Liver (tissue), 9 donors: ENCODE measurements around the gene MYB. TPM values are rescaled to one million over a fixed set of nuclear protein-coding genes. Genes with fewer than 3 reads are reported as not detected.

Experiments
- DNase-seq: peaks from one replicate; pipeline ENCODE4 v3.0.0-alpha.2; 2017; ENCODE audit warnings: low spot score
- H3K27ac ChIP-seq, 2 donors: one replicate each; pipeline ENCODE4 v1.7.0; 2013; ENCODE audit warnings: inconsistent platforms in 2 of 2, low read length in 2 of 2, control low read depth in 1 of 2, low read depth in 1 of 2, mild to moderate bottlenecking in 1 of 2
- H3K27me3 ChIP-seq, 4 donors: one replicate each; pipeline versions ENCODE4 v1.6.1 to v1.7.0; 2013; ENCODE audit warnings: low read length in 3 of 4, inconsistent platforms in 1 of 4, mild to moderate bottlenecking in 1 of 4, moderate library complexity in 1 of 4; ENCODE audit not compliant: control insufficient read depth in 4 of 4, insufficient read depth in 4 of 4
- H3K36me3 ChIP-seq, 4 donors: one replicate each; pipeline versions ENCODE4 v1.6.1 to v1.7.0; 2013; ENCODE audit warnings: low read length in 3 of 4, mild to moderate bottlenecking in 3 of 4, low read depth in 1 of 4, moderate library complexity in 1 of 4; ENCODE audit not compliant: control insufficient read depth in 4 of 4, insufficient read depth in 3 of 4
- H3K4me1 ChIP-seq, 4 donors: one replicate each; pipeline versions ENCODE4 v1.6.1 to v1.7.0; 2013; ENCODE audit warnings: low read length in 3 of 4, mild to moderate bottlenecking in 3 of 4, moderate library complexity in 1 of 4; ENCODE audit not compliant: control insufficient read depth in 4 of 4, insufficient read depth in 4 of 4
- H3K4me3 ChIP-seq, 3 donors: one replicate each; pipeline versions ENCODE4 v1.6.1 to v1.7.0; 2013; ENCODE audit warnings: low read length in 3 of 3, control low read depth in 1 of 3, low read depth in 1 of 3, mild to moderate bottlenecking in 1 of 3
- H3K9ac ChIP-seq, 2 donors: one replicate each; pipeline ENCODE4 v1.7.0; 2013; ENCODE audit warnings: low read length in 2 of 2, mild to moderate bottlenecking in 2 of 2, moderate library complexity in 2 of 2, control low read depth in 1 of 2, low read depth in 1 of 2
- H3K9me3 ChIP-seq, 4 donors: one replicate each; pipeline versions ENCODE4 v1.6.1 to v1.7.0; 2013; ENCODE audit warnings: low read length in 3 of 4; ENCODE audit not compliant: control insufficient read depth in 4 of 4
- EGR1 ChIP-seq, 2 donors: IDR thresholded peaks; 2 replicates each; pipeline ENCODE4 v1.6.1; 2016 to 2018; ENCODE audit warnings: antibody characterized with exemption in 2 of 2, low read depth in 2 of 2
- FOXA1 ChIP-seq: IDR thresholded peaks from 2 replicates; pipeline ENCODE4 v1.6.1; 2016; ENCODE audit warnings: antibody characterized with exemption
- FOXA2 ChIP-seq: IDR thresholded peaks from 2 replicates; pipeline ENCODE4 v1.6.1; 2016; ENCODE audit warnings: antibody characterized with exemption
- GABPA ChIP-seq, 2 donors: IDR thresholded peaks in 1 of 2; conservative IDR thresholded peaks in 1 of 2; 2 replicates each; pipeline ENCODE4 v1.6.1; 2016; ENCODE audit warnings: antibody characterized with exemption in 2 of 2, mild to moderate bottlenecking in 1 of 2, moderate library complexity in 1 of 2
- HNF4A ChIP-seq, 2 donors: conservative IDR thresholded peaks; 2 replicates each; pipeline ENCODE4 v1.6.1; 2016; ENCODE audit warnings: antibody characterized with exemption in 2 of 2, mild to moderate bottlenecking in 2 of 2
- HNF4G ChIP-seq: IDR thresholded peaks from 2 replicates; pipeline ENCODE4 v1.6.1; 2016; ENCODE audit warnings: antibody characterized with exemption
- JUND ChIP-seq, 2 donors: IDR thresholded peaks; 2 replicates each; pipeline ENCODE4 v1.6.1; 2016; ENCODE audit warnings: antibody characterized with exemption in 2 of 2
- MAX ChIP-seq: IDR thresholded peaks from 2 replicates; pipeline ENCODE4 v1.6.1; 2016; ENCODE audit warnings: antibody characterized with exemption
- NR2F2 ChIP-seq: IDR thresholded peaks from 2 replicates; pipeline ENCODE4 v1.6.1; 2016; ENCODE audit warnings: antibody characterized with exemption
- RAD21 ChIP-seq, 2 donors: IDR thresholded peaks; 2 replicates each; pipeline ENCODE4 v1.6.1; 2016; ENCODE audit warnings: antibody characterized with exemption in 2 of 2, mild to moderate bottlenecking in 2 of 2
- RXRA ChIP-seq, 2 donors: IDR thresholded peaks; 2 replicates each; pipeline ENCODE4 v1.6.1; 2017 to 2018; ENCODE audit warnings: antibody characterized with exemption in 2 of 2, mild to moderate bottlenecking in 1 of 2
- SP1 ChIP-seq: IDR thresholded peaks from 2 replicates; pipeline ENCODE4 v1.6.1; 2018; ENCODE audit warnings: antibody characterized with exemption, mild to moderate bottlenecking
- TAF1 ChIP-seq: conservative IDR thresholded peaks from 2 replicates; pipeline ENCODE4 v1.6.1; 2016; ENCODE audit warnings: antibody characterized with exemption, mild to moderate bottlenecking
- YY1 ChIP-seq: IDR thresholded peaks from 2 replicates; pipeline ENCODE4 v1.6.1; 2016; ENCODE audit warnings: antibody characterized with exemption, mild to moderate bottlenecking
- ZBTB33 ChIP-seq: IDR thresholded peaks from 2 replicates; pipeline ENCODE4 v1.6.1; 2016; ENCODE audit warnings: antibody characterized with exemption
- WGBS: extraction: QIAGEN DNeasy Blood & Tissue Kit; methylation state at CpG from one replicate; pipeline ENCODE4 v1.1.7; 2013; 5-methylcytosine and 5-hydroxymethylcytosine counted together
- polyA plus RNA-seq, 2 donors: library from polyadenylated mRNA; stranded (reverse) in 1 of 2; unstranded in 1 of 2; fragments of 200-250 nt in 1 of 2; fragments of >200 nt in 1 of 2; fragmentation: Nextera tagmentation in 1 of 2; extraction: Ambion mirVana in 1 of 2; gene quantifications; one replicate each; pipeline versions ENCODE4 v1.2.1 to v1.2.3, GENCODE V29; 2013 to 2015
- total RNA-seq, 2 donors: library from RNA; depleted of rRNA; stranded (reverse); fragments of >200 nt; gene quantifications; one replicate each; pipeline ENCODE4 v1.2.3, GENCODE V29; 2014
- TF ChIP-seq, protein P1 (sequence below): IDR thresholded peaks from 2 replicates; pipeline ENCODE4 v1.6.1; 2016; ENCODE audit warnings: antibody characterized with exemption
- TF ChIP-seq, protein P2 (sequence below): IDR thresholded peaks from 2 replicates; pipeline ENCODE4 v1.6.1; 2016; ENCODE audit warnings: antibody characterized with exemption, mild to moderate bottlenecking
- TF ChIP-seq, protein P3 (sequence below): fragments of 150-350 bp; IDR thresholded peaks from 2 replicates; pipeline ENCODE4 v1.5.1; 2017; ENCODE audit warnings: improper control_type of control experiment, low read depth, low read length; ENCODE audit not compliant: missing input control
- donor health status: healthy.
- donor health status: healthy.
- donor health status: healthy.
- donor health status: healthy.
- donor health status: healthy.

Gene MYB
- total and polyA plus RNA-seq, 4 donors = 0.08 to 19.8 (median 0.11) TPM

GRCh38 chr6:135183532-135184440 is 2.7 kb downstream of the MYB start (continued):
- TF ChIP-seq, protein P1, sequence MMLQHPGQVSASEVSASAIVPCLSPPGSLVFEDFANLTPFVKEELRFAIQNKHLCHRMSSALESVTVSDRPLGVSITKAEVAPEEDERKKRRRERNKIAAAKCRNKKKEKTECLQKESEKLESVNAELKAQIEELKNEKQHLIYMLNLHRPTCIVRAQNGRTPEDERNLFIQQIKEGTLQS = no peak
- no peak for TF ChIP-seq RXRA (IDR thresholded peaks at IDR 0.05)
- TF ChIP-seq ZBTB33 = no peak

DNA sequence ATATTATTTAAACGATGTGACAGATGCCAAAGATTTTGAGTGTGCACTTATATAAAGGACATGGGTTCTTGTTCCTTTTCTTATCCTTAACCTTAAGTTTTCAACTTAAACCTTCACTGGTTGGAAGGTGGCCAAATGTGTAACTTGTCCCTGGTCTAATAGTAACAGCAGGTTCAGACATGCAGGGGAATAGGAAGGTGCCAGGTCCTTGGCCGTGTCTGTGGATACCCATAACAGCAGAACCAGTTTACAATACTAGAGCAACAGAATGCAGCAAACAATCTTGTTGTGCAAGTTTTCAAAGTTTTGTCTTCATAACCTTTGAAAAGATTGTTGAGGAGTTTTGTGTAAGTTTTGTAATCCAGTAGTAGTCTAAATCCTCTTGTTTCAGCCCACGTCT is 4.4 kb downstream of the MYB start:
- Histone ChIP-seq H3K27me3 (no peaks in the 10 kb centered on the region), H3K27ac (no peak overlapping the region), H3K36me3 (no peaks in the 10 kb centered on the region), H3K9me3 (no peaks in the 10 kb centered on the region), H3K9ac (no peak overlapping the region), H3K4me1 (peaks cover 5 to 32% (median 29%) of the 10 kb centered on the region in 4 donors), H3K4me3 (no peak overlapping the region)
- 78% methylated on average over 3 of the region's 3 CpGs for WGBS
- DNase-seq = no peak
- TF ChIP-seq FOXA1 (no peak), ZBTB33 (no peak), HNF4G (no peak), RAD21 (IDR thresholded peaks at IDR 0.05) (no peak), HNF4A (conservative IDR thresholded peaks at IDR 0.05) (no peak), GABPA (IDR thresholded peaks at IDR 0.05 in 1 of 2, conservative IDR thresholded peaks at IDR 0.05 in 1 of 2) (no peak), FOXA2 (no peak), EGR1 (IDR thresholded peaks at IDR 0.05; ENCODE audit: low read depth in 2 of 2) (no peak), TAF1 (no peak), MAX (no peak), RXRA (IDR thresholded peaks at IDR 0.05) (no peak), SP1 (no peak), NR2F2 (no peak), JUND (IDR thresholded peaks at IDR 0.05) (no peak), YY1 (no peak)
- TF ChIP-seq, protein P1 = no peak
- TF ChIP-seq, protein P2, sequence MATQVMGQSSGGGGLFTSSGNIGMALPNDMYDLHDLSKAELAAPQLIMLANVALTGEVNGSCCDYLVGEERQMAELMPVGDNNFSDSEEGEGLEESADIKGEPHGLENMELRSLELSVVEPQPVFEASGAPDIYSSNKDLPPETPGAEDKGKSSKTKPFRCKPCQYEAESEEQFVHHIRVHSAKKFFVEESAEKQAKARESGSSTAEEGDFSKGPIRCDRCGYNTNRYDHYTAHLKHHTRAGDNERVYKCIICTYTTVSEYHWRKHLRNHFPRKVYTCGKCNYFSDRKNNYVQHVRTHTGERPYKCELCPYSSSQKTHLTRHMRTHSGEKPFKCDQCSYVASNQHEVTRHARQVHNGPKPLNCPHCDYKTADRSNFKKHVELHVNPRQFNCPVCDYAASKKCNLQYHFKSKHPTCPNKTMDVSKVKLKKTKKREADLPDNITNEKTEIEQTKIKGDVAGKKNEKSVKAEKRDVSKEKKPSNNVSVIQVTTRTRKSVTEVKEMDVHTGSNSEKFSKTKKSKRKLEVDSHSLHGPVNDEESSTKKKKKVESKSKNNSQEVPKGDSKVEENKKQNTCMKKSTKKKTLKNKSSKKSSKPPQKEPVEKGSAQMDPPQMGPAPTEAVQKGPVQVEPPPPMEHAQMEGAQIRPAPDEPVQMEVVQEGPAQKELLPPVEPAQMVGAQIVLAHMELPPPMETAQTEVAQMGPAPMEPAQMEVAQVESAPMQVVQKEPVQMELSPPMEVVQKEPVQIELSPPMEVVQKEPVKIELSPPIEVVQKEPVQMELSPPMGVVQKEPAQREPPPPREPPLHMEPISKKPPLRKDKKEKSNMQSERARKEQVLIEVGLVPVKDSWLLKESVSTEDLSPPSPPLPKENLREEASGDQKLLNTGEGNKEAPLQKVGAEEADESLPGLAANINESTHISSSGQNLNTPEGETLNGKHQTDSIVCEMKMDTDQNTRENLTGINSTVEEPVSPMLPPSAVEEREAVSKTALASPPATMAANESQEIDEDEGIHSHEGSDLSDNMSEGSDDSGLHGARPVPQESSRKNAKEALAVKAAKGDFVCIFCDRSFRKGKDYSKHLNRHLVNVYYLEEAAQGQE = no peak
- TF ChIP-seq, protein P3, sequence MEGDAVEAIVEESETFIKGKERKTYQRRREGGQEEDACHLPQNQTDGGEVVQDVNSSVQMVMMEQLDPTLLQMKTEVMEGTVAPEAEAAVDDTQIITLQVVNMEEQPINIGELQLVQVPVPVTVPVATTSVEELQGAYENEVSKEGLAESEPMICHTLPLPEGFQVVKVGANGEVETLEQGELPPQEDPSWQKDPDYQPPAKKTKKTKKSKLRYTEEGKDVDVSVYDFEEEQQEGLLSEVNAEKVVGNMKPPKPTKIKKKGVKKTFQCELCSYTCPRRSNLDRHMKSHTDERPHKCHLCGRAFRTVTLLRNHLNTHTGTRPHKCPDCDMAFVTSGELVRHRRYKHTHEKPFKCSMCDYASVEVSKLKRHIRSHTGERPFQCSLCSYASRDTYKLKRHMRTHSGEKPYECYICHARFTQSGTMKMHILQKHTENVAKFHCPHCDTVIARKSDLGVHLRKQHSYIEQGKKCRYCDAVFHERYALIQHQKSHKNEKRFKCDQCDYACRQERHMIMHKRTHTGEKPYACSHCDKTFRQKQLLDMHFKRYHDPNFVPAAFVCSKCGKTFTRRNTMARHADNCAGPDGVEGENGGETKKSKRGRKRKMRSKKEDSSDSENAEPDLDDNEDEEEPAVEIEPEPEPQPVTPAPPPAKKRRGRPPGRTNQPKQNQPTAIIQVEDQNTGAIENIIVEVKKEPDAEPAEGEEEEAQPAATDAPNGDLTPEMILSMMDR = no peak
